HL-60 (cell line): Measurements from ENCODE around the gene NAV2.

Experiments
- DNase-seq, 2 experiments: peaks; one replicate each; pipeline ENCODE4 v3.0.0-alpha.2; 2010 to 2020; ENCODE audit warnings: low read depth in 1 of 2, low spot score in 1 of 2
- H3K27ac ChIP-seq: fragments of 250-450 bp; sonication (Bioruptor Pico); replicated peaks from 2 replicates; pipeline ENCODE4 v1.5.1; 2020; ENCODE audit warnings: mild to moderate bottlenecking, moderate library complexity
- H3K27me3 ChIP-seq: fragments of 250-450 bp; sonication (Bioruptor Pico); 2 replicates; pipeline ENCODE4 v1.5.1; 2021; ENCODE audit warnings: mild to moderate bottlenecking, moderate library complexity; ENCODE audit not compliant: insufficient read depth, poor library complexity, severe bottlenecking
- H3K4me3 ChIP-seq: replicated peaks from 2 replicates; pipeline ENCODE4 v1.5.1; 2011; ENCODE audit warnings: mild to moderate bottlenecking, control low read depth, low read length; ENCODE audit not compliant: insufficient read depth
- CTCF ChIP-seq: IDR thresholded peaks from one replicate; pipeline ENCODE4 v1.5.1; 2011; ENCODE audit warnings: low read length, control low read depth, inconsistent platforms; ENCODE audit not compliant: insufficient read depth
- GABPA ChIP-seq: IDR thresholded peaks from 2 replicates; pipeline ENCODE4 v1.6.1; 2012; ENCODE audit warnings: low read depth
- POLR2AphosphoS5 ChIP-seq: IDR thresholded peaks from 2 replicates; pipeline ENCODE4 v1.6.1; 2012; ENCODE audit warnings: low read depth
- SPI1 ChIP-seq: IDR thresholded peaks from 2 replicates; pipeline ENCODE4 v1.6.1; 2012; ENCODE audit warnings: low read depth, mild to moderate bottlenecking, borderline replicate concordance
- TF ChIP-seq, protein P1 (sequence below): IDR thresholded peaks from 2 replicates; pipeline ENCODE4 v1.6.1; 2012; ENCODE audit warnings: low read depth; ENCODE audit not compliant: insufficient replicate concordance

Gene NAV2

GRCh38 chr11:20027556-20028013 lies 314.9 kb downstream of the NAV2 start:
- Histone ChIP-seq H3K4me3 (no peak overlapping the region), H3K27me3 (no peaks in the 10 kb centered on the region), H3K27ac (no peak overlapping the region)
- TF ChIP-seq POLR2AphosphoS5: no peak
- TF ChIP-seq, protein P1, sequence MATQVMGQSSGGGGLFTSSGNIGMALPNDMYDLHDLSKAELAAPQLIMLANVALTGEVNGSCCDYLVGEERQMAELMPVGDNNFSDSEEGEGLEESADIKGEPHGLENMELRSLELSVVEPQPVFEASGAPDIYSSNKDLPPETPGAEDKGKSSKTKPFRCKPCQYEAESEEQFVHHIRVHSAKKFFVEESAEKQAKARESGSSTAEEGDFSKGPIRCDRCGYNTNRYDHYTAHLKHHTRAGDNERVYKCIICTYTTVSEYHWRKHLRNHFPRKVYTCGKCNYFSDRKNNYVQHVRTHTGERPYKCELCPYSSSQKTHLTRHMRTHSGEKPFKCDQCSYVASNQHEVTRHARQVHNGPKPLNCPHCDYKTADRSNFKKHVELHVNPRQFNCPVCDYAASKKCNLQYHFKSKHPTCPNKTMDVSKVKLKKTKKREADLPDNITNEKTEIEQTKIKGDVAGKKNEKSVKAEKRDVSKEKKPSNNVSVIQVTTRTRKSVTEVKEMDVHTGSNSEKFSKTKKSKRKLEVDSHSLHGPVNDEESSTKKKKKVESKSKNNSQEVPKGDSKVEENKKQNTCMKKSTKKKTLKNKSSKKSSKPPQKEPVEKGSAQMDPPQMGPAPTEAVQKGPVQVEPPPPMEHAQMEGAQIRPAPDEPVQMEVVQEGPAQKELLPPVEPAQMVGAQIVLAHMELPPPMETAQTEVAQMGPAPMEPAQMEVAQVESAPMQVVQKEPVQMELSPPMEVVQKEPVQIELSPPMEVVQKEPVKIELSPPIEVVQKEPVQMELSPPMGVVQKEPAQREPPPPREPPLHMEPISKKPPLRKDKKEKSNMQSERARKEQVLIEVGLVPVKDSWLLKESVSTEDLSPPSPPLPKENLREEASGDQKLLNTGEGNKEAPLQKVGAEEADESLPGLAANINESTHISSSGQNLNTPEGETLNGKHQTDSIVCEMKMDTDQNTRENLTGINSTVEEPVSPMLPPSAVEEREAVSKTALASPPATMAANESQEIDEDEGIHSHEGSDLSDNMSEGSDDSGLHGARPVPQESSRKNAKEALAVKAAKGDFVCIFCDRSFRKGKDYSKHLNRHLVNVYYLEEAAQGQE: no peak
- TF ChIP-seq GABPA: no peak
- no peak for TF ChIP-seq CTCF
- no peak for TF ChIP-seq SPI1
- no peak for DNase-seq

- no peak overlapping the region for H3K27ac ChIP-seq
- DNase-seq: no peak
- H3K27me3 ChIP-seq: no peaks in the 10 kb centered on the region
- H3K4me3 ChIP-seq: no peak overlapping the region
- no peak for TF ChIP-seq CTCF
- TF ChIP-seq SPI1: no peak
- TF ChIP-seq GABPA: no peak
- TF ChIP-seq POLR2AphosphoS5: no peak
- TF ChIP-seq, protein P1: no peak
Measured at GRCh38 chr11:20029193-20029592, 316.6 kb downstream of the NAV2 start.

GRCh38 chr11:20030472-20030871 lies 317.8 kb downstream of the NAV2 start:
- Histone ChIP-seq H3K27ac (no peak overlapping the region), H3K4me3 (no peak overlapping the region), H3K27me3 (no peaks in the 10 kb centered on the region)
- no peak for DNase-seq
- TF ChIP-seq POLR2AphosphoS5: no peak
- no peak for TF ChIP-seq SPI1
- no peak for TF ChIP-seq CTCF
- no peak for TF ChIP-seq GABPA
- TF ChIP-seq, protein P1: no peak
